K562 (cell line): ENCODE measurements around the gene CLP1. TPM values are rescaled to one million over a fixed set of nuclear protein-coding genes. Genes with fewer than 3 reads are reported as not detected.
A peak's percentile ranks its signal among the peaks of the same experiment; 100 is the strongest.

Source experiments
- ATAC-seq: fragments of 200-7000 bp; cut with Tn5 transposase; 3 replicates; pipeline ENCODE4 v1.9.1; 2020; ENCODE audit warnings: moderate library complexity
- BruUV-seq: library from RNA; stranded (reverse); fragments of 400-500 nt; replicated peaks from 2 replicates; lab custom pipeline; 2021; lab: Mats Ljungman, UMichigan
- CTCF ChIA-PET: fragments of 300-600 bp; formaldehyde crosslinking; extraction: SDS; loops from one replicate; lab custom pipeline; 2021; ENCODE audit warnings: low intra/inter-chr PET ratio; lab: Yijun Ruan, JAX
- POLR2A ChIA-PET: fragments of 300-600, 350-650 bp; sonication (Branson Sonifier 250); formaldehyde crosslinking; extraction: SDS; loops from one replicate; lab custom pipeline; 2021; ENCODE audit warnings: antibody characterized with exemption, inconsistent platforms; lab: Yijun Ruan, JAX
- DNase-seq, 4 experiments: peaks; one replicate each; pipeline versions ENCODE4 v3.0.0 to v3.0.0-alpha.2; 2011 to 2018; ENCODE audit warnings: low spot score in 3 of 4, mixed read lengths in 3 of 4; ENCODE audit errors: extremely low read depth in 1 of 4
- FAIRE-seq: peaks from 2 replicates; lab custom pipeline; 2011; peaks lifted over from hg19 to GRCh38; lab: Jason Lieb, UNC
- H2AFZ ChIP-seq: 2 replicates; pipeline ENCODE4 v1.6.0; 2011; ENCODE audit warnings: low read depth, low read length, control low read depth, inconsistent platforms
- H3K27ac ChIP-seq: fragments of 200-600 bp; 3 replicates; pipeline ENCODE4 v1.8.0; 2011; ENCODE audit warnings: low read depth, mild to moderate bottlenecking, control low read depth, inconsistent platforms, low read length, moderate library complexity, mixed read lengths; ENCODE audit errors: extremely low read depth
- H3K27me3 ChIP-seq, 2 experiments: fragments of 300-600 bp in 1 of 2; 2 replicates in 1 of 2; 3 replicates in 1 of 2; pipeline versions ENCODE4 v1.6.0 to v1.8.0; 2011; ENCODE audit warnings: inconsistent platforms in 2 of 2, low read length in 2 of 2, mild to moderate bottlenecking in 1 of 2, mixed read lengths in 1 of 2, moderate library complexity in 1 of 2; ENCODE audit not compliant: control insufficient read depth in 2 of 2, insufficient read depth in 2 of 2
- H3K36me3 ChIP-seq: fragments of 300-600 bp; 3 replicates; pipeline ENCODE4 v1.8.0; 2011; ENCODE audit warnings: mild to moderate bottlenecking, low read length, inconsistent platforms; ENCODE audit not compliant: control insufficient read depth, insufficient read depth
- H3K4me1 ChIP-seq, 2 experiments: fragments of 200-600 bp in 1 of 2; replicated peaks in 1 of 2; 2 replicates in 1 of 2; 3 replicates in 1 of 2; pipeline versions ENCODE4 v1.5.1 to v1.8.0; 2011; ENCODE audit warnings: inconsistent platforms in 2 of 2, low read length in 2 of 2, mild to moderate bottlenecking in 1 of 2, mixed read lengths in 1 of 2, moderate library complexity in 1 of 2; ENCODE audit not compliant: control insufficient read depth in 2 of 2, insufficient read depth in 2 of 2
- H3K4me2 ChIP-seq: 2 replicates; pipeline ENCODE4 v1.6.1; 2011; ENCODE audit warnings: low read length, control low read depth, inconsistent platforms, mixed read lengths; ENCODE audit not compliant: insufficient read depth
- H3K4me3 ChIP-seq: fragments of 200-600 bp; sonication (generic), shearing (Covaris generic); 2 replicates; pipeline ENCODE4 v1.5.1; 2016; ENCODE audit warnings: control low read depth, inconsistent platforms
- H3K79me2 ChIP-seq: fragments of 200-600 bp; 3 replicates; pipeline ENCODE4 v1.8.0; 2011; ENCODE audit warnings: low read length, inconsistent platforms; ENCODE audit not compliant: control insufficient read depth, insufficient read depth
- H3K9ac ChIP-seq, 2 experiments: 2 replicates each; pipeline versions ENCODE4 v1.6.0 to v1.6.1; 2011; ENCODE audit warnings: low read depth in 2 of 2, low read length in 2 of 2, control low read depth in 1 of 2, inconsistent platforms in 1 of 2, mild to moderate bottlenecking in 1 of 2, mixed read lengths in 1 of 2; ENCODE audit not compliant: insufficient read depth in 1 of 2
- H3K9me1 ChIP-seq: one replicate; pipeline ENCODE4 v1.6.0; 2011; ENCODE audit warnings: inconsistent platforms, mild to moderate bottlenecking, low read length, moderate library complexity; ENCODE audit not compliant: control insufficient read depth, insufficient read depth
- H3K9me3 ChIP-seq: replicated peaks from 2 replicates; pipeline ENCODE4 v1.5.1; 2011; ENCODE audit warnings: low read depth, low read length, inconsistent platforms; ENCODE audit not compliant: control insufficient read depth, insufficient read depth
- H4K20me1 ChIP-seq: replicated peaks from 2 replicates; pipeline ENCODE4 v1.6.1; 2011; ENCODE audit warnings: low read length, inconsistent platforms, mixed read lengths; ENCODE audit not compliant: control insufficient read depth, insufficient read depth
- CHCHD3 ChIP-seq: fragments of 250-450 bp; sonication (Bioruptor Pico); IDR thresholded peaks from 2 replicates; pipeline ENCODE4 v2.1.2; 2022; ENCODE audit warnings: mild to moderate bottlenecking
- IFI16 ChIP-seq: fragments of 250-450 bp; sonication (Bioruptor Pico); IDR thresholded peaks from 2 replicates; pipeline ENCODE4 v2.1.2; 2022; ENCODE audit warnings: mild to moderate bottlenecking, inconsistent platforms
- NR2C2 ChIP-seq, 2 experiments: fragments of 200-800 bp in 1 of 2; sonication (Bioruptor generic) in 1 of 2; sonication (generic) in 1 of 2; formaldehyde crosslinking in 1 of 2; IDR thresholded peaks; 2 replicates each; pipeline versions ENCODE4 v1.6.1 to v1.8.0; 2016 to 2022; ENCODE audit warnings: mild to moderate bottlenecking in 1 of 2, missing compliant biosample characterization in 1 of 2, missing genetic modification characterization in 1 of 2, missing genetic modification reagents in 1 of 2
- SLC30A9 ChIP-seq: fragments of 250-450 bp; sonication (Bioruptor Pico); IDR thresholded peaks from 2 replicates; pipeline ENCODE4 v1.8.0; 2022; ENCODE audit warnings: mild to moderate bottlenecking, moderate library complexity
- SMC3 ChIP-seq: conservative IDR thresholded peaks from 2 replicates; pipeline ENCODE4 v1.6.1; 2011; ENCODE audit warnings: low read depth, low read length, improper control_type of control experiment; ENCODE audit not compliant: insufficient read depth
- TAF1 ChIP-seq: IDR thresholded peaks from 2 replicates; pipeline ENCODE4 v1.6.1; 2011; ENCODE audit warnings: mild to moderate bottlenecking, low read length, moderate library complexity; ENCODE audit not compliant: insufficient read depth, control insufficient read depth, severe bottlenecking; ENCODE audit errors: extremely low read depth
- WGBS: fragments of 100-300 bp; shearing (Covaris generic); methylation state at CpG from one replicate; pipeline ENCODE4 v1.1.6; 2016; ENCODE audit warnings: low coverage, mixed read lengths; ENCODE audit not compliant: insufficient coverage; ENCODE audit errors: missing lambda C conversion rate; 5-methylcytosine and 5-hydroxymethylcytosine counted together
- in situ Hi-C: fragments of 300-500 bp; cut with MboI; formaldehyde crosslinking; loops from 4 replicates; pipeline ENCODE4 v1.15.0; 2018; ENCODE audit warnings: inconsistent platforms, mixed read lengths
- intact Hi-C: fragments of 100-400 bp; cut with micrococcal nuclease; formaldehyde crosslinking; loops from 2 replicates; pipeline ENCODE4 v1.14.2; 2022
- polyA plus RNA-seq, 8 experiments: library from polyadenylated mRNA; depleted of rRNA in 4 of 8; stranded (reverse) in 5 of 8; unstranded in 3 of 8; fragments of >200 nt; fragmentation: Nextera tagmentation in 2 of 8; fragmentation: Illumina TruSeq in 1 of 8; extraction: Ambion mirVana in 2 of 8; extraction: Trizol in 1 of 8; gene quantifications; 2 replicates each; pipeline versions ENCODE4 v1.2.1 to v1.2.3, GENCODE V29; 2011 to 2014; ENCODE audit warnings: inconsistent platforms in 1 of 8, missing spikeins in 1 of 8
- total RNA-seq, 7 experiments: library from RNA; depleted of rRNA in 6 of 7; stranded (reverse); fragments of >200 nt in 6 of 7; fragmentation: Illumina TruSeq in 2 of 7; extraction: Trizol in 2 of 7; gene quantifications; 2 replicates each; pipeline versions ENCODE4 v1.2.1 to v1.2.3, GENCODE V29; 2011 to 2021; ENCODE audit warnings: low replicate concordance in 1 of 7
- TF ChIP-seq, protein P1 (sequence below): fragments of 200-400 bp; formaldehyde crosslinking; IDR thresholded peaks from 2 replicates; pipeline ENCODE4 v1.6.1; 2017; ENCODE audit warnings: mild to moderate bottlenecking, low read depth, low read length, moderate library complexity
- TF ChIP-seq, protein P2 (sequence below): fragments of 450-650 bp; IDR thresholded peaks from 2 replicates; pipeline ENCODE4 v1.6.1; 2016; ENCODE audit warnings: low read depth

CLP1 gene
- total and polyA plus RNA-seq, 9 of the 15 experiments (the other 6 are each of a cell fraction or from before 2014, with no cell fraction given), result 19.1 to 46.2 (median 27.8) TPM

DNA sequence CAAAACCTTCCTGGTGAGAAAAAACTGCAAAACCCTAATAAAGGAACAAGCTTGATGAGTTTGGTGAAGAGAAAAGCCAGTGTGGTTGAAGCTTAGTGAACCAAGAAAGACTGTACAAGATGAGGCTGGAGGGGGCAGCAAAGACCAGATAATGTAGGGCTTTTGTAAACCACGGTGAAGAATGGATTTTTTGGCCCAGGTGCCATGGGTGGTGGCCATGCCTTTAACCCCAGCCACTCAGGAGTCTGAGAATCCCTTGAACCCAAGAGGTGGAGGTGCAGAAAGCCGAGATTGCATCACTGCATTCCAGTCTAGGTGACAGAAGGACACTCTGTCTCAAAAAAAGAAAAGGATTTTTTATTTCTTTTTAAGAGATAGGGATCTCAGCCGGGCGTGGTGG lies 5.3 kb downstream of the CLP1 start:
- no peak for FAIRE-seq
- ATAC-seq, result no peak
- no TSS peak for BruUV-seq
- in situ Hi-C loops, result loop anchor here (10.0 to 25.0 kb wide), 2 partner anchors 142 to 849 kb away; partner anchors contain the start of gene OR5B21
- H3K9me3 ChIP-seq, result no peaks in the 10 kb centered on the region
- CTCF ChIA-PET, result interaction anchor here (0.9 kb wide), 1 partner anchor 138 kb away, joined by 6 read pairs; no protein-coding TSS in a partner anchor
- no peak overlapping the region; a peak in 1 of 4 replicates for H3K9ac ChIP-seq
- H4K20me1 ChIP-seq, result no peaks in the 10 kb centered on the region
- POLR2A ChIA-PET, result interaction anchor here (0.6 to 1.2 kb wide), 7 partner anchors 12 to 349 kb away, joined by 3 read pairs; partner anchors contain the start of gene SELENOH
- peaks cover 19% of the 10 kb centered on the region for H3K79me2 ChIP-seq
- no peak overlapping the region for H3K4me2 ChIP-seq
- intact Hi-C loops, result loop anchor here (10.0 kb wide), 1 partner anchor 402 kb away; no protein-coding TSS in a partner anchor
- no peak overlapping the region for H3K27ac ChIP-seq
- H3K4me1 ChIP-seq, result peaks cover 5 to 6% of the 10 kb centered on the region in 2 experiments; a peak in 4 of 5 replicates
- WGBS, result 32% methylated on average over 4 of the region's 4 CpGs
- DNase-seq, result peak in 1 of 4 experiments; percentile 57
- H3K36me3 ChIP-seq, result peaks cover 34% of the 10 kb centered on the region; the same call in 2 of the 3 replicates
- no peak overlapping the region for H2AFZ ChIP-seq
- no peak overlapping the region for H3K4me3 ChIP-seq
- H3K27me3 ChIP-seq, result no peaks in the 10 kb centered on the region
- H3K9me1 ChIP-seq, result no peaks in the 10 kb centered on the region
- TF ChIP-seq NR2C2 (CRISPR knock-in tag; IDR thresholded peaks at IDR 0.05) (no peak), NR2C2 (tag; IDR thresholded peaks at IDR 0.05) (no peak), CHCHD3 (CRISPR knock-in tag) (no peak), SLC30A9 (no peak), SMC3 (0 out of 2 replicates have a peak, but pooled peaks have one; percentile 20), TAF1 (no peak), IFI16 (no peak)
- TF ChIP-seq, protein P1, sequence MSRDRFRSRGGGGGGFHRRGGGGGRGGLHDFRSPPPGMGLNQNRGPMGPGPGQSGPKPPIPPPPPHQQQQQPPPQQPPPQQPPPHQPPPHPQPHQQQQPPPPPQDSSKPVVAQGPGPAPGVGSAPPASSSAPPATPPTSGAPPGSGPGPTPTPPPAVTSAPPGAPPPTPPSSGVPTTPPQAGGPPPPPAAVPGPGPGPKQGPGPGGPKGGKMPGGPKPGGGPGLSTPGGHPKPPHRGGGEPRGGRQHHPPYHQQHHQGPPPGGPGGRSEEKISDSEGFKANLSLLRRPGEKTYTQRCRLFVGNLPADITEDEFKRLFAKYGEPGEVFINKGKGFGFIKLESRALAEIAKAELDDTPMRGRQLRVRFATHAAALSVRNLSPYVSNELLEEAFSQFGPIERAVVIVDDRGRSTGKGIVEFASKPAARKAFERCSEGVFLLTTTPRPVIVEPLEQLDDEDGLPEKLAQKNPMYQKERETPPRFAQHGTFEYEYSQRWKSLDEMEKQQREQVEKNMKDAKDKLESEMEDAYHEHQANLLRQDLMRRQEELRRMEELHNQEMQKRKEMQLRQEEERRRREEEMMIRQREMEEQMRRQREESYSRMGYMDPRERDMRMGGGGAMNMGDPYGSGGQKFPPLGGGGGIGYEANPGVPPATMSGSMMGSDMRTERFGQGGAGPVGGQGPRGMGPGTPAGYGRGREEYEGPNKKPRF, result no peak
- TF ChIP-seq, protein P2, sequence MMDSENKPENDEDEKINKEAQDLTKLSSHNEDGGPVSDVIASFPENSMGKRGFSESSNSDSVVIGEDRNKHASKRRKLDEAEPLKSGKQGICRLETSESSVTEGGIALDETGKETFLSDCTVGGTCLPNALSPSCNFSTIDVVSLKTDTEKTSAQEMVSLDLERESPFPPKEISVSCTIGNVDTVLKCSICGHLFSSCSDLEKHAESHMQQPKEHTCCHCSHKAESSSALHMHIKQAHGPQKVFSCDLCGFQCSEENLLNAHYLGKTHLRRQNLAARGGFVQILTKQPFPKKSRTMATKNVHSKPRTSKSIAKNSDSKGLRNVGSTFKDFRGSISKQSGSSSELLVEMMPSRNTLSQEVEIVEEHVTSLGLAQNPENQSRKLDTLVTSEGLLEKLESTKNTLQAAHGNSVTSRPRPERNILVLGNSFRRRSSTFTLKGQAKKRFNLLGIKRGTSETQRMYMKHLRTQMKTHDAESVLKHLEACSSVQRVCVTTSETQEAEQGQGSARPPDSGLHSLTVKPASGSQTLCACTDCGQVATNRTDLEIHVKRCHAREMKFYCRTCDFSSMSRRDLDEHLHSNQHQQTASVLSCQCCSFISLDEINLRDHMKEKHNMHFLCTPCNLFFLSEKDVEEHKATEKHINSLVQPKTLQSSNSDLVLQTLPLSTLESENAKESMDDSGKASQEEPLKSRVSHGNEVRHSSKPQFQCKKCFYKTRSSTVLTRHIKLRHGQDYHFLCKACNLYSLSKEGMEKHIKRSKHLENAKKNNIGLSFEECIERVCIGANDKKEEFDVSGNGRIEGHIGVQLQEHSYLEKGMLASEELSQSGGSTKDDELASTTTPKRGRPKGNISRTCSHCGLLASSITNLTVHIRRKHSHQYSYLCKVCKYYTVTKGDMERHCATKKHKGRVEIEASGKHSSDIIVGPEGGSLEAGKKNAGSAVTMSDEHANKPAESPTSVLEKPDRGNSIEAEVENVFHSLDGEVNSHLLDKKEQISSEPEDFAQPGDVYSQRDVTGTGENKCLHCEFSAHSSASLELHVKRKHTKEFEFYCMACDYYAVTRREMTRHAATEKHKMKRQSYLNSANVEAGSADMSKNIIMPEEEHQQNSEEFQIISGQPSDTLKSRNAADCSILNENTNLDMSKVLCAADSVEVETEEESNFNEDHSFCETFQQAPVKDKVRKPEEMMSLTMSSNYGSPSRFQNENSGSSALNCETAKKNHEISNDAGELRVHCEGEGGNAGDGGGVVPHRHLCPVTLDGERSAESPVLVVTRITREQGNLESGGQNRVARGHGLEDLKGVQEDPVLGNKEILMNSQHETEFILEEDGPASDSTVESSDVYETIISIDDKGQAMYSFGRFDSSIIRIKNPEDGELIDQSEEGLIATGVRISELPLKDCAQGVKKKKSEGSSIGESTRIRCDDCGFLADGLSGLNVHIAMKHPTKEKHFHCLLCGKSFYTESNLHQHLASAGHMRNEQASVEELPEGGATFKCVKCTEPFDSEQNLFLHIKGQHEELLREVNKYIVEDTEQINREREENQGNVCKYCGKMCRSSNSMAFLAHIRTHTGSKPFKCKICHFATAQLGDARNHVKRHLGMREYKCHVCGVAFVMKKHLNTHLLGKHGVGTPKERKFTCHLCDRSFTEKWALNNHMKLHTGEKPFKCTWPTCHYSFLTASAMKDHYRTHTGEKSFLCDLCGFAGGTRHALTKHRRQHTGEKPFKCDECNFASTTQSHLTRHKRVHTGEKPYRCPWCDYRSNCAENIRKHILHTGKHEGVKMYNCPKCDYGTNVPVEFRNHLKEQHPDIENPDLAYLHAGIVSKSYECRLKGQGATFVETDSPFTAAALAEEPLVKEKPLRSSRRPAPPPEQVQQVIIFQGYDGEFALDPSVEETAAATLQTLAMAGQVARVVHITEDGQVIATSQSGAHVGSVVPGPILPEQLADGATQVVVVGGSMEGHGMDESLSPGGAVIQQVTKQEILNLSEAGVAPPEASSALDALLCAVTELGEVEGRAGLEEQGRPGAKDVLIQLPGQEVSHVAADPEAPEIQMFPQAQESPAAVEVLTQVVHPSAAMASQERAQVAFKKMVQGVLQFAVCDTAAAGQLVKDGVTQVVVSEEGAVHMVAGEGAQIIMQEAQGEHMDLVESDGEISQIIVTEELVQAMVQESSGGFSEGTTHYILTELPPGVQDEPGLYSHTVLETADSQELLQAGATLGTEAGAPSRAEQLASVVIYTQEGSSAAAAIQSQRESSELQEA, result no peak
